OCI-LY7 (cell line): Measurements from ENCODE around the gene PLCL1.

ENCODE experiments used
- CTCF ChIP-seq: fragments of 200-600 bp; sonication (generic); conservative IDR thresholded peaks from 2 replicates; pipeline ENCODE4 v1.5.1; 2014; ENCODE audit warnings: mild to moderate bottlenecking, antibody characterized with exemption, low read length, moderate library complexity, mixed read lengths
- EZH2phosphoT487 ChIP-seq: fragments of 200-600 bp; sonication (generic); IDR thresholded peaks from 2 replicates; pipeline ENCODE4 v1.6.1; 2018; ENCODE audit warnings: low read depth, borderline replicate concordance, mild to moderate bottlenecking, mixed run types, antibody characterized with exemption, low read length, moderate library complexity, mixed read lengths

- TF ChIP-seq CTCF (no peak), EZH2phosphoT487 (no peak)
These were observed 364.3 kb downstream of the PLCL1 start for GRCh38 chr2:198168651-198169050.
